Nephron progenitor cell (in vitro differentiated cells): ENCODE data around the gene MORN1.
A peak's percentile ranks its signal among the peaks of the same experiment; 100 is the strongest.

Experiments
- DNase-seq: peaks from one replicate; pipeline ENCODE4 v3.0.0; 2021
- H3K27ac Mint-ChIP-seq: 2 replicates; pipeline ENCODE4 v1.8.0; 2021; ENCODE audit warnings: mild to moderate bottlenecking, moderate library complexity, mixed read lengths
- H3K27me3 Mint-ChIP-seq: 2 replicates; pipeline ENCODE4 v1.8.0; 2021; ENCODE audit warnings: mild to moderate bottlenecking, low read depth, mixed read lengths; ENCODE audit not compliant: poor library complexity
- H3K36me3 Mint-ChIP-seq: 2 replicates; pipeline ENCODE4 v1.8.0; 2021; ENCODE audit warnings: low read depth, mixed read lengths
- H3K4me1 Mint-ChIP-seq: 2 replicates; pipeline ENCODE4 v1.8.0; 2021; ENCODE audit warnings: mixed read lengths
- H3K4me3 Mint-ChIP-seq: 2 replicates; pipeline ENCODE4 v1.8.0; 2021; ENCODE audit warnings: mild to moderate bottlenecking, moderate library complexity, mixed read lengths
- H3K9me3 Mint-ChIP-seq: 2 replicates; pipeline ENCODE4 v1.8.0; 2021; ENCODE audit warnings: mild to moderate bottlenecking, moderate library complexity, mixed read lengths
- TF ChIP-seq, protein P1 (sequence below): fragments of 200-600 bp; sonication (generic); IDR thresholded peaks from 2 replicates; pipeline ENCODE4 v1.5.0; 2021; ENCODE audit warnings: antibody characterized with exemption

MORN1 gene

DNA sequence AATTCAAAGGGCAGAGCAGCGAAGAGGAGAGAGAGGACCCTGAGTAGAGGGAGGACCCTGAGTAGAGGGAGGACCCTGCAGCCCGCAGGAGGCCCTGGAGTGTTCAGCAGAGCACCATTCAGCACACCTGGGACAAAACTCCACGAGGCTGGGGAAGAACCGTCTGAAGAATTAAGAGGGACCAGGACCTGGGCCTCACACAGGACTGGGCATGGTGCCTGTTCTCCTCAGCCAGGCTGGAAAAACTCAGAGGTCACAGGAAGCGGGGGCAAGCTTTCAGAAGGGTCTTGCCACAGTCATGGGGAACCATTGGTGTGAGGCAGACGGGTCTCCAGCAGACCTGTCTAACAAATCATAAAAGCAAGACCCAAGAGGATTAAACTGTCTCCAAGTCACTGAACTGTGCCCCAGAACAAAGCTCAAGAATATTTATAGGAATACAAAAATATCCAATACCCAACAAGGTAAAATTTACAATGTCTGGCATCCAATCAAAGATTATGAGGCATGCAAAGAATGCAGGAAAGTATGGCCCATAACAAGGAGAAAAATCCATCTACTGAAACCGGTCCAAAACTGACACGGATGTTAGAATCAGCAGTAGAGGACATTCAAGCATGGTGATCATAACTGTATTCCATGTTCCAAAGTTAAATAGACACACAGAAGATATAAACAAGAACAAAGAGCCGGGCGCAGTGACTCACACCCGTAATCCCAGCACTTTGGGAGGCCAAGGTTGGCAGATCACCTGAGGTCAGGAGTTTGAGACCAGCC lies 30.6 kb downstream of the MORN1 start:
- Mint-ChIP-seq H3K9me3 (peaks cover 31% of the 10 kb centered on the region), H3K4me3 (no peak overlapping the region), H3K27ac (no peak overlapping the region), H3K27me3 (peaks cover 3% of the 10 kb centered on the region), H3K36me3 (peaks cover 35% of the 10 kb centered on the region), H3K4me1 (peaks cover 11% of the 10 kb centered on the region)
- TF ChIP-seq, protein P1, sequence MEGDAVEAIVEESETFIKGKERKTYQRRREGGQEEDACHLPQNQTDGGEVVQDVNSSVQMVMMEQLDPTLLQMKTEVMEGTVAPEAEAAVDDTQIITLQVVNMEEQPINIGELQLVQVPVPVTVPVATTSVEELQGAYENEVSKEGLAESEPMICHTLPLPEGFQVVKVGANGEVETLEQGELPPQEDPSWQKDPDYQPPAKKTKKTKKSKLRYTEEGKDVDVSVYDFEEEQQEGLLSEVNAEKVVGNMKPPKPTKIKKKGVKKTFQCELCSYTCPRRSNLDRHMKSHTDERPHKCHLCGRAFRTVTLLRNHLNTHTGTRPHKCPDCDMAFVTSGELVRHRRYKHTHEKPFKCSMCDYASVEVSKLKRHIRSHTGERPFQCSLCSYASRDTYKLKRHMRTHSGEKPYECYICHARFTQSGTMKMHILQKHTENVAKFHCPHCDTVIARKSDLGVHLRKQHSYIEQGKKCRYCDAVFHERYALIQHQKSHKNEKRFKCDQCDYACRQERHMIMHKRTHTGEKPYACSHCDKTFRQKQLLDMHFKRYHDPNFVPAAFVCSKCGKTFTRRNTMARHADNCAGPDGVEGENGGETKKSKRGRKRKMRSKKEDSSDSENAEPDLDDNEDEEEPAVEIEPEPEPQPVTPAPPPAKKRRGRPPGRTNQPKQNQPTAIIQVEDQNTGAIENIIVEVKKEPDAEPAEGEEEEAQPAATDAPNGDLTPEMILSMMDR: no peak
- no peak for DNase-seq

DNA sequence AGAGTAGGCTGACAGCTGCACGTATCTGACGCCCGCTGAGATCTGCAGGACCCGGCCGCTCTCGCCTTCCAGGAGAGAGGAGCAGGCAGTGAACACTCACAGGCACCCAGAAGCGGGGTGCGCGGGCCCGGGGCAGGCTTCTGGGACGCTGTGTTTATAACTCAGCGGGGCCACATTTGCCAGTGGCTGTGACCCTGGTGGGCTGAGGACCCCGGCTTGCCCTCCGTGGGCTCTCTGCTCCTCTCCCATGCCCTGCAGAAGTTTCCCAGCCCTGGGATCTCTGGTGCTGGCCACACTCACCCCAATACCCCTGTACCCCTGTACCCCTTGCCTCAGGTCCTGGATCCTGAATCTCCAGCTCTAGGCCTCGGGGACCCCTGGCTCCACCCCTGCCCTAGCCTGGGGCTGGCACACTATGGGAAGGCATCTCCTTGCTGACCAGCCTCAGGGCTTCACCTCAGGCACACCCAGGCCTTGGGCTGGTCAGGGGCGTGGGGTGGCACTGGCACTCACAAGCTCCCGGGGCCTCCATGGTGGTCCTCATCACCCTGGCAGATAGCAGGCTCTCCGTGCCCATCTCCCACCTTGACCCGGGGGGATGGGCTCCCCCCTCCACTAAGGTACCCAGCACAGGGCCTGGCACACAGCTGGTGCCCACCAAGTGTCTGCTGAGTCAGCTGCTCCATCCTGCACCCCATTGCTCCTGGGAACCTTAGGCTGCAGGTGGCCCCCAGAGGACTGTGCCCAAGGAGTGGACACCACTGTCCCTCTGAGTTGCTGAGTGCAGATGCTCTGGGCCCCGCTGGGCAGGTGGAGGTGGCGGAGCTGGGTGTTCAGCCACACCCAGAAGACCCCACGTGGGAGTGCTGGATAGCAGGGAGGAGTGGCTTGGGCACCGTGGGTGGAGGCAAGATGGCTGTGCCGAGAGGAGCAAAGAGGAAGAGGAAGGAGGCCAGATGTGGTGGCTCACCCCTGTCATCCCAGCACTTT lies 32.4 kb downstream of the MORN1 start:
- H3K9me3 Mint-ChIP-seq: peaks cover 25% of the 10 kb centered on the region

DNA sequence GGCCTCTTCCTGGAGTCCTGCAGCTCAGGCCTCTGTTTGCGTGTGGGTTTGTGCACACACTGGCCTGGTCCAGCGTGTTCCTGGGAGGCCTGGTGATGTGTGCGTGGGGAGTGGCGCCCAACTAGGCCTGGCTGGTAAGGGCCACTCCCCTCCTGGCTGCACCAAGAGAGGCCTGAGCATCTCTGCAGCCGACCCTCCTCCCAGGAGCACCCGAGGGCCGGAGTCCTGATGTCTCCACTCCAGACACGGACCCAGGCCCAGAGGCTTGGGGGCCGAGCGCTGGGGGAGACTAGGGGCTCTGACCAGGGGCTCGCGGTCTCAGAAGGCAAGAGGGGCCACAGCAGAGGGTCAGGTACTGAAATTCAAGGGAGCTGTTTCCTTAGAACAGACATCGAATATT lies 33.3 kb downstream of the MORN1 start:
- Mint-ChIP-seq H3K27me3 (peaks cover 3% of the 10 kb centered on the region), H3K36me3 (peaks cover 23% of the 10 kb centered on the region), H3K9me3 (peaks cover 16% of the 10 kb centered on the region), H3K4me3 (no peak overlapping the region), H3K4me1 (peaks cover 33% of the 10 kb centered on the region), H3K27ac (no peak overlapping the region)
- TF ChIP-seq, protein P1: no peak
- DNase-seq: peak; percentile 1

More for the DNA sequence above, 32.4 kb downstream of the MORN1 start:
- peaks cover 3% of the 10 kb centered on the region for H3K27me3 Mint-ChIP-seq
- peak overlapping the region; percentile 80 for H3K27ac Mint-ChIP-seq
- H3K36me3 Mint-ChIP-seq: peaks cover 32% of the 10 kb centered on the region
- DNase-seq: peak; percentile 2
- H3K4me1 Mint-ChIP-seq: peaks cover 25% of the 10 kb centered on the region
- TF ChIP-seq, protein P1: no peak
- no peak overlapping the region for H3K4me3 Mint-ChIP-seq

DNA sequence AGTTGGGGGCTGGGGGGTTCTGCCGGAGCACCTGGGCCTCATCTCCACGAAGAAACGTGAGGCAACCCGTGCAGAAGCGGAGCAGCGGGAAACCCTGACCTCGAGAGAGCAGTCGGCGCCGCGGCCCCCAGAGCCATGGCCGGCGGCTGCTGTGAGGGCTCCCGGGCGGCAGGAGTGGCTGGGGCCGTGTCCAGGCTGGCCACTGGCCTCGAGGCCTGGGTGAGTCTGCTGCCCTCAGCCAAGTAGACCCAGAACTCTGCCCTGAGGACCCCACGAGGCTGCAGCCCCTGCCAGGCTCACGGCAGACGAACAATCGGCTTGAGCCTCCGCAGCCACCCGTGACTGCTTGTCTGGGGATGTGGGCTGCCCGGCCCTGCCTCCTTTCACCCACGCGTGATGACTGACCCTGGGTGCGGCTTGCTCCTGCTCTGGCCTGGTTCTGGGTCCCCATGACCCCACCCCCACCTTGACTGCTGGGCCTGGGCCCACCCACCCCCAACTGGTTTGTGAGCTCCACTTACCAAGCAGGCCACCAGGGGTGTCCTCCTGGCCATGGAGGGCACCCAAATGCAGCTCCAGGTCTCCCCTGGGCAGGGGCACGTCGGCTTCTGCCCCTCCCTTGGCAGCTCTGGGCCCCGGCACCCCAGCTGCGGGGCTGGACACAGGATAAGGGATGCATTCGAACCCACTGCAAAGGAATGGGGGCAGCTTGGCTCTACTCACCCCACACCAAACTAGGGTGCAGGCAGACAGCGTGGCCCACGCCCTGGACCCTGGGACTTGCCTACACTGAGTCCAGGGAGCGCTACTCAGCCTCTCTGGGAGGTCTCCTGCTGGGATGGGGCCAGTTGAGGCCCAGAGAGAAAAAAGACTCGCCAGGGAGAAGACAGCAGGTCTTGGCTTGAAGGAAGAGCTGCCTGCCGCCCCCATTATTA lies 34.2 kb downstream of the MORN1 start:
- Mint-ChIP-seq H3K9me3 (peaks cover 7% of the 10 kb centered on the region), H3K4me1 (peaks cover 39% of the 10 kb centered on the region), H3K4me3 (no peak overlapping the region), H3K27ac (no peak overlapping the region), H3K27me3 (peaks cover 3% of the 10 kb centered on the region), H3K36me3 (peaks cover 14% of the 10 kb centered on the region)
- DNase-seq: peak; percentile 4
- TF ChIP-seq, protein P1: no peak

DNA sequence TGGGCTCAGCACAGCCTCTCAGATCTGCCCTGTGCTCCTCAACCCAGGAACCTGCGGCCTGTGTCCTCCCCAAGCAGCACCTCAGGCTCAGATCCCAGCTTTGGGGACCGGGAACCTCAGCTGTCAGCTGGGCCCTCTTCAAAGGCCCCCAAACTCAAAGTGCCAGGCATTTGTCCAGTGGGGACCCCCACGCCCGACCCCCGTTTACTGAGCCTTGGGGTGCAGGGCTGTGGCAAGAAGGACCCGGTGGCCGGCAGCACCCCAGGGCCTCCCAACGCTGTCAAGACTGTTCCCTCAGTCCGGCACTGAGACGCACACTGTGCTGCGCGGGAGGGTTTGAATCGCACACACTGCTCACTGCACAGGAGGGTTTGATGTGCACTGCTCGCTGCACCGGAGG lies 35.0 kb downstream of the MORN1 start:
- Mint-ChIP-seq H3K4me1 (peaks cover 44% of the 10 kb centered on the region), H3K27ac (peak overlapping the region; percentile 71), H3K4me3 (no peak overlapping the region), H3K36me3 (peaks cover 11% of the 10 kb centered on the region), H3K27me3 (peaks cover 7% of the 10 kb centered on the region), H3K9me3 (peaks cover 4% of the 10 kb centered on the region)
- TF ChIP-seq, protein P1: no peak
- DNase-seq: no peak
